HG03439 (cell line): ENCODE results near the gene NOX3.
A peak's percentile ranks its signal among the peaks of the same experiment; 100 is the strongest.

Experiments
- ATAC-seq: cut with Tn5 transposase; IDR thresholded peaks from one replicate; pipeline ENCODE4 v1.9.1; 2021; ENCODE audit warnings: mild to moderate bottlenecking, moderate library complexity; ENCODE audit not compliant: unreplicated experiment

NOX3 gene

GRCh38 chr6:155402656-155403304, 52.9 kb downstream of the NOX3 start:
- ATAC-seq: no peak

GRCh38 chr6:155400654-155400965, 55.0 kb downstream of the NOX3 start:
- ATAC-seq: no peak

- ATAC-seq: no peak
Measured at GRCh38 chr6:155399745-155400653, 55.6 kb downstream of the NOX3 start.

GRCh38 chr6:155399062-155399744, 56.4 kb downstream of the NOX3 start:
- no peak for ATAC-seq

- ATAC-seq: no peak
Measured at GRCh38 chr6:155398701-155399061, 57.0 kb downstream of the NOX3 start.

GRCh38 chr6:155398221-155398620, 57.4 kb downstream of the NOX3 start:
- no peak for ATAC-seq

- ATAC-seq: no peak
Measured at GRCh38 chr6:155397172-155397705, 58.4 kb downstream of the NOX3 start.

GRCh38 chr6:155396605-155397004, 59.0 kb downstream of the NOX3 start:
- ATAC-seq: no peak

- ATAC-seq: no peak
Measured at GRCh38 chr6:155395339-155395738, 60.3 kb downstream of the NOX3 start.

- no peak for ATAC-seq
Measured at GRCh38 chr6:155389130-155389529, 66.5 kb downstream of the NOX3 start.

- no peak for ATAC-seq
Measured at GRCh38 chr6:155388591-155388990, 67.0 kb downstream of the NOX3 start.

- no peak for ATAC-seq
Measured at GRCh38 chr6:155387481-155387880, 68.2 kb downstream of the NOX3 start.

GRCh38 chr6:155384321-155384952, 71.2 kb downstream of the NOX3 start:
- ATAC-seq: no peak

- ATAC-seq: no peak
Measured at GRCh38 chr6:155383913-155384312, 71.7 kb downstream of the NOX3 start.

- no peak for ATAC-seq
Measured at GRCh38 chr6:155382338-155382685, 73.3 kb downstream of the NOX3 start.

- ATAC-seq: no peak
Measured at GRCh38 chr6:155381673-155382337, 73.8 kb downstream of the NOX3 start.

- ATAC-seq: no peak
Measured at GRCh38 chr6:155380666-155381332, 74.8 kb downstream of the NOX3 start.

- no peak for ATAC-seq
Measured at GRCh38 chr6:155378724-155379123, 76.9 kb downstream of the NOX3 start.

- ATAC-seq: peak; percentile 82
Measured at GRCh38 chr6:155378276-155378675, 77.4 kb downstream of the NOX3 start.

GRCh38 chr6:155377061-155377460, 78.6 kb downstream of the NOX3 start:
- no peak for ATAC-seq
